Measurements from ENCODE around the gene GMPPA. TPM values are rescaled to one million over a fixed set of nuclear protein-coding genes. Genes with fewer than 3 reads are reported as not detected.
A peak's percentile ranks its signal among the peaks of the same experiment; 100 is the strongest.

The GMPPA gene
- 10 to 100 TPM; 21.6 to 23.3 TPM for total RNA-seq

DNA sequence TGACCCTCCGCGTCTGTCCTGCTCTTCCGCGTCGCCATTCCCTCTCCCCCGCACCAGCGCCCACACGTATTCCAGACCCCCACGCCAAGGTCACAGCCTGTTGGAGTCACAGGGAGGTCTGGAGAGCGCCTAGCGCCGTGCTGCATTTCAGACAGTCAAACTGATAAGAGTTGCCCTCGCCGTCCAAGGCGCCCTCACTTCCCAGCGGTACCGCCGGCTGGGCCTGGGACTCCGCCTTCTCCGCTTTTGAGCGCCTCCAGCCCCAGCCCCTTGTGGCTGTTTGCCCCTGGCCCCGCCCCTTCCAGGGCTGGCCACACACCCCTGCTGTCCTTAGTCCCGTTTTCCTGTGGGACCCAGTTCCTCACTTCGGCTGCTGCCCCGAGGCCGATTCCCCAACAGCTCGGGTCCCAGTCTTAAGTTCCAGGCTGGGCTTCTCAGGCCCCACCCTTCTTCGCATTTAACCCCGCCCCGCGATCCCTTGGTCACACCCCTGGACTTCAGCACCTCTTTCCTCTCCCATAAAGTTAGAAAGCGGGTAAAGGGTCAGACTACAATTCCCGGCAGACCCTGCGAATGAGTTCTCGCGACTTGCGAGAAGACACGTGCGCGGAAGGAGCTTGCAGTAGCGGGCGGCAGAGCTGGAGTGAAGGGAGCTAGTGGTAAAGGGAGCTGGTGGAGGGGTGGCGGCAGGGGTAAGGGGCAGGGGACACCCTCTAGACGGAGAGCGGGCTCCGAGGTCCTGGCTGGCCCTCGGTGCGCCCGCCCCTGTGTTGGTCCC lies at the start of gene GMPPA:
Gene GMPPA, plus strand, starts transcription at position 612 of the 778 bp plus-strand sequence. CDS start 1,085 bp downstream, outside the sequence.
- peak; percentile 98 for DNase-seq (ENCODE audit: low spot score)
- peak within 1 kb of the TSS; percentile 98 to 99 for H3K27ac ChIP-seq
- no peak for TF ChIP-seq CTCF (IDR thresholded peaks at IDR 0.05)
- peaks cover 7% of the 10 kb centered on the region for H3K36me3 ChIP-seq
- H3K4me3 ChIP-seq = peak within 1 kb of the TSS; percentile 80 to 87
- no peaks in the 10 kb centered on the region for H3K27me3 ChIP-seq
- no peaks in the 10 kb centered on the region for H3K9me3 ChIP-seq
- H3K4me1 ChIP-seq = peaks cover 0 to 54% of the 10 kb centered on the region in 2 donors

- TF ChIP-seq CTCF (IDR thresholded peaks at IDR 0.05) = no peak
- Histone ChIP-seq H3K4me1 (peaks cover 0 to 79% of the 10 kb centered on the region in 2 donors), H3K36me3 (peaks cover 13% of the 10 kb centered on the region), H3K27ac (peak overlapping the region in 1 of 2 donors; percentile 29), H3K4me3 (no peak overlapping the region), H3K27me3 (no peaks in the 10 kb centered on the region), H3K9me3 (no peaks in the 10 kb centered on the region)
- no peak for DNase-seq (ENCODE audit: low spot score)
These were observed 49.1 kb upstream of the GMPPA start for GRCh38 chr2:219449609-219450008.

DNA sequence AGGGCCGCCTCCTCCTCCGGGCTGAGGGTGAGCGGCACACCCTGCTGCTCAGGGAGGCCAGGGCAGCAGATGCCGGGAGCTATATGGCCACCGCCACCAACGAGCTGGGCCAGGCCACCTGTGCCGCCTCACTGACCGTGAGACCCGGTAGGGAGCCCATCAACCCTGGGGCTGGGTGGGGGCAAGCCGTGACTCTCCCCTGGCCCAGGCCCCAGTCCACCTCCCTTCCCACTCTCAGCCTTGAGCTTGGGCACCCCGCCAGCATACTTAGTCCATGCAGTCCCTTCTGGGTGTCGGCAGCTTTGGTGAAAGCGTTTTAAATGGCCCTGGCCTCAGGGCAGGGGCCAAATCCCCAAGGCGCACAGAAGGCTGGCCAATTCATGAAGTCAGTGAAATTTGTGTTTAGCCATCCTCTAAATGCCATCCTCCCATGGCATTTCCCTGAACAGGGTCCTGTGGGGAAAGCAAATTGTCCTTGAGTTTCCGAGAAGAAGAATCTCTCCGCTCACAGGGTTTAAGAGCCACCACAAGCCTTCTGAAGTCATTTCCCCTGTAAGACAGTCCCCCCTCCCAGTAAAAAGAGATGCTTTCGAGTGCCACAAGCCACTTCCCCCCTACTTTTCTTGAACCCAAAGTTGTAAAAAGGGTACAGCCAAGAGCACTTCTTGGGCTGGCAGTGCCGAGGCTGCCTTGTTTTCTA lies 46.9 kb upstream of the GMPPA start:
- Histone ChIP-seq H3K27me3 (no peaks in the 10 kb centered on the region), H3K9me3 (no peaks in the 10 kb centered on the region), H3K27ac (peak overlapping the region; percentile 89 to 96), H3K36me3 (peaks cover 13% of the 10 kb centered on the region), H3K4me1 (peaks cover 0 to 58% of the 10 kb centered on the region in 2 donors), H3K4me3 (no peak overlapping the region)
- DNase-seq (ENCODE audit: low spot score) = peak; percentile 78
- TF ChIP-seq CTCF (IDR thresholded peaks at IDR 0.05) = no peak

- Histone ChIP-seq H3K9me3 (no peaks in the 10 kb centered on the region), H3K36me3 (peaks cover 13% of the 10 kb centered on the region), H3K4me1 (peaks cover 0 to 55% of the 10 kb centered on the region in 2 donors), H3K27me3 (no peaks in the 10 kb centered on the region), H3K27ac (peak overlapping the region; percentile 89 to 96), H3K4me3 (no peak overlapping the region)
- DNase-seq (ENCODE audit: low spot score) = peak; percentile 81
- no peak for TF ChIP-seq CTCF (IDR thresholded peaks at IDR 0.05)
These were observed 46.1 kb upstream of the GMPPA start for GRCh38 chr2:219452361-219453317.

Data from right atrium auricular region (tissue), 2 donors.